Endothelial cell of umbilical vein (primary cell): ENCODE results near the gene NBEAL2. TPM values are rescaled to one million over a fixed set of nuclear protein-coding genes. Genes with fewer than 3 reads are reported as not detected.

ENCODE experiments used
- BruUV-seq: library from RNA; stranded (reverse); fragments of 400-500 nt; replicated peaks from 2 replicates; lab custom pipeline; 2021; lab: Mats Ljungman, UMichigan
- CTCF ChIA-PET: fragments of 300-600, 350-600 bp; sonication (Branson Sonifier 250); formaldehyde crosslinking; loops from one replicate; lab custom pipeline; 2021; ENCODE audit warnings: antibody characterized with exemption, inconsistent platforms; lab: Charles Lee
- POLR2A ChIA-PET: fragments of 300-600, 350-600 bp; sonication (Branson Sonifier 250); formaldehyde crosslinking; loops from one replicate; lab custom pipeline; 2021; ENCODE audit warnings: antibody characterized with exemption, inconsistent platforms; lab: Charles Lee
- DNase-seq: peaks from one replicate; pipeline ENCODE4 v3.0.0-alpha.2; 2011; ENCODE audit warnings: low read depth, low spot score
- FAIRE-seq: peaks from 2 replicates; lab custom pipeline; 2011; peaks lifted over from hg19 to GRCh38; lab: Jason Lieb, UNC
- H2AFZ ChIP-seq: 2 replicates; pipeline ENCODE4 v1.6.0; 2012; ENCODE audit warnings: low read depth, low read length, control low read depth, inconsistent platforms
- H3K27ac ChIP-seq: 2 replicates; pipeline ENCODE4 v1.5.1; 2011; ENCODE audit warnings: low read depth, mild to moderate bottlenecking, control low read depth, low read length, moderate library complexity; ENCODE audit not compliant: insufficient read depth
- H3K27me3 ChIP-seq, 2 experiments: 2 replicates each; pipeline versions ENCODE4 v1.6.0 to v1.6.1; 2011; ENCODE audit warnings: low read length in 2 of 2, mixed read lengths in 1 of 2; ENCODE audit not compliant: control insufficient read depth in 2 of 2, insufficient read depth in 2 of 2
- H3K36me3 ChIP-seq, 2 experiments: 2 replicates in 1 of 2; 3 replicates in 1 of 2; pipeline ENCODE4 v1.5.1; 2011; ENCODE audit warnings: low read length in 2 of 2, mild to moderate bottlenecking in 1 of 2, moderate library complexity in 1 of 2; ENCODE audit not compliant: control insufficient read depth in 2 of 2, insufficient read depth in 2 of 2; ENCODE audit errors: extremely low read depth in 1 of 2
- H3K4me1 ChIP-seq: 3 replicates; pipeline ENCODE4 v1.5.1; 2011; ENCODE audit warnings: mild to moderate bottlenecking, low read length; ENCODE audit not compliant: control insufficient read depth, insufficient read depth; ENCODE audit errors: extremely low read depth
- H3K4me2 ChIP-seq: 2 replicates; pipeline ENCODE4 v1.6.1; 2011; ENCODE audit warnings: low read length, control low read depth, mixed read lengths; ENCODE audit not compliant: insufficient read depth
- H3K4me3 ChIP-seq, 3 experiments: fragments of 200-600 bp in 1 of 3; sonication (generic), shearing (Covaris generic) in 1 of 3; replicated peaks in 1 of 3; 2 replicates each; pipeline ENCODE4 v1.5.1; 2011 to 2016; ENCODE audit warnings: control low read depth in 3 of 3, low read length in 3 of 3, mild to moderate bottlenecking in 2 of 3, inconsistent platforms in 1 of 3, low read depth in 1 of 3, moderate library complexity in 1 of 3; ENCODE audit not compliant: insufficient read depth in 1 of 3
- H3K79me2 ChIP-seq: 2 replicates; pipeline ENCODE4 v1.6.0; 2012; ENCODE audit warnings: low read length, inconsistent platforms; ENCODE audit not compliant: control insufficient read depth, insufficient read depth
- H3K9ac ChIP-seq: replicated peaks from 2 replicates; pipeline ENCODE3; 2011; ENCODE audit warnings: low read length, control low read depth; ENCODE audit not compliant: insufficient read depth; ENCODE audit errors: extremely low read depth
- H3K9me1 ChIP-seq: replicated peaks from 3 replicates; pipeline ENCODE4 v1.6.0; 2011; ENCODE audit warnings: mild to moderate bottlenecking, low read length; ENCODE audit not compliant: control insufficient read depth, insufficient read depth; ENCODE audit errors: extremely low read depth
- H3K9me3 ChIP-seq: replicated peaks from 2 replicates; pipeline ENCODE4 v1.5.1; 2012; ENCODE audit warnings: low read length, inconsistent platforms; ENCODE audit not compliant: control insufficient read depth, insufficient read depth
- H4K20me1 ChIP-seq: replicated peaks from 2 replicates; pipeline ENCODE3; 2011; ENCODE audit warnings: mild to moderate bottlenecking, low read length; ENCODE audit not compliant: control insufficient read depth, insufficient read depth; ENCODE audit errors: extremely low read depth
- EZH2 ChIP-seq: IDR thresholded peaks from 2 replicates; pipeline ENCODE4 v1.6.1; 2012; ENCODE audit warnings: borderline replicate concordance, low read depth, mild to moderate bottlenecking, moderate library complexity, low read length, inconsistent platforms; ENCODE audit not compliant: severe bottlenecking
- FOS ChIP-seq: IDR thresholded peaks from 2 replicates; pipeline ENCODE4 v1.6.1; 2011; ENCODE audit warnings: mild to moderate bottlenecking, low read length, moderate library complexity, borderline replicate concordance; ENCODE audit not compliant: insufficient read depth
- GATA2 ChIP-seq: IDR thresholded peaks from 2 replicates; pipeline ENCODE4 v1.7.0; 2011; ENCODE audit warnings: low read depth, mild to moderate bottlenecking, moderate library complexity, mixed read lengths, low read length; ENCODE audit not compliant: insufficient read length, insufficient read depth
- JUN ChIP-seq: IDR thresholded peaks from 2 replicates; pipeline ENCODE4 v1.6.1; 2011; ENCODE audit warnings: borderline replicate concordance, low read depth; ENCODE audit not compliant: insufficient read length, insufficient read depth
- MYC ChIP-seq: IDR thresholded peaks from one replicate; pipeline ENCODE4 v1.6.1; 2011; ENCODE audit warnings: mild to moderate bottlenecking, low read depth, low read length
- POLR2A ChIP-seq: IDR thresholded peaks from 2 replicates; pipeline ENCODE4 v1.6.1; 2012; ENCODE audit warnings: low read depth, mild to moderate bottlenecking, control low read depth, low read length
- POLR2AphosphoS5 ChIP-seq: IDR thresholded peaks from 2 replicates; pipeline ENCODE4 v1.6.1; 2012; ENCODE audit warnings: low read depth, mild to moderate bottlenecking, control low read depth, low read length, moderate library complexity; ENCODE audit not compliant: insufficient read depth
- dilution Hi-C: fragments of 300-500 bp; cut with MboI; formaldehyde crosslinking; loops from one replicate; pipeline ENCODE4 v1.15.0; 2019; ENCODE audit warnings: low sequenced_read_pairs; ENCODE audit not compliant: extremely low pct_ligation_motif_present
- intact Hi-C: fragments of 100-400 bp; cut with micrococcal nuclease; formaldehyde crosslinking; loops from one replicate; pipeline ENCODE4 v1.10.0; 2022
- polyA plus RNA-seq, 4 experiments: library from polyadenylated mRNA; depleted of rRNA in 3 of 4; stranded (reverse) in 3 of 4; unstranded in 1 of 4; fragments of >200 nt; gene quantifications; 2 replicates each; pipeline versions ENCODE4 v1.2.1 to v1.2.3, GENCODE V29; 2011 to 2012; ENCODE audit warnings: missing spikeins in 1 of 4
- total RNA-seq: library from RNA; stranded (reverse); gene quantifications from 2 replicates; pipeline ENCODE4 v1.2.3, GENCODE V29; 2021
- TF ChIP-seq, protein P1 (sequence below): IDR thresholded peaks from 2 replicates; pipeline ENCODE4 v1.6.1; 2011; ENCODE audit not compliant: insufficient read depth, insufficient read length
- TF ChIP-seq, protein P2 (sequence below), 2 donors: IDR thresholded peaks; 1 replicate in 1 of 2; 2 replicates in 1 of 2; pipeline ENCODE4 v1.5.1; 2011; ENCODE audit warnings: low read length in 2 of 2, mild to moderate bottlenecking in 2 of 2, moderate library complexity in 2 of 2, control low read depth in 1 of 2, inconsistent platforms in 1 of 2, low read depth in 1 of 2; ENCODE audit not compliant: insufficient read depth in 1 of 2; ENCODE audit errors: extremely low read depth in 1 of 2

The NBEAL2 gene
- total and polyA plus RNA-seq, 2 donors (not counting 3 experiments of a cell fraction or from before 2014, with no cell fraction given) = 48.0 to 84.7 TPM

DNA sequence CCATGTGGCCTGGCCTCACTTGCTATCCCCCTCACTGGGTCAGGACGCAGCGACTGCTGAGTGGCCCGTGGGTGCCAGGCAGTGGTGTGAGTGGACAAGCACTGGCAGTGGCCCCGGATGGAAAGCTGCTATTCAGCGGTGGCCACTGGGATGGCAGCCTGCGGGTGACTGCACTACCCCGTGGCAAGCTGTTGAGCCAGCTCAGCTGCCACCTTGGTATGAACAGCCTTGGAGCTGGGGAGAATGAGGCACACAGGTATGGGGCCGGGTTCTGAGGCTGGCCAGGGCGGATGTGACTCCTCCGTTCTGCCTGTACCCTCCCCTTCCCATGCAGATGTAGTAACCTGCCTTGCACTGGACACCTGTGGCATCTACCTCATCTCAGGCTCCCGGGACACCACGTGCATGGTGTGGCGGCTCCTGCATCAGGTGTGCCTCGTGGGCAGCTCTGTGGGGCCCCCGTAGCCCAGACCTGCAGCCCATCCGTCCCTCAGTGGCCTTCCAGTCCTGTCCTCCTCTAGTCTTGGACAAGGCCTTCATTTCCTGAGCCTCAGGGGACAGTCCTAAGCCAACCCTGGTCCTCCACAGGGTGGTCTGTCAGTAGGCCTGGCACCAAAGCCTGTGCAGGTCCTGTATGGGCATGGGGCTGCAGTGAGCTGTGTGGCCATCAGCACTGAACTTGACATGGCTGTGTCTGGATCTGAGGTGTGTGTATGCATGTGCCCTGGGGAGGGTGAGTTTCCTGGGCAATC, 28.2 kb downstream of the NBEAL2 start:
- Histone ChIP-seq H3K4me3 (no peak overlapping the region), H3K9ac (no peak overlapping the region), H3K79me2 (no peaks in the 10 kb centered on the region), H3K4me2 (no peak overlapping the region), H3K27ac (no peak overlapping the region), H3K27me3 (no peaks in the 10 kb centered on the region), H4K20me1 (no peaks in the 10 kb centered on the region), H3K9me3 (no peaks in the 10 kb centered on the region), H3K4me1 (peaks cover 6% of the 10 kb centered on the region), H3K9me1 (no peaks in the 10 kb centered on the region), H3K36me3 (peaks cover 0 to 28% of the 10 kb centered on the region in 2 experiments), H2AFZ (no peak overlapping the region)
- DNase-seq (no peak), FAIRE-seq (no peak)
- ChIA-PET CTCF (interaction anchor here (1.2 kb wide), 1 partner anchor 15 kb away, joined by 3 read pairs; no protein-coding TSS in a partner anchor), POLR2A (no interaction called here)
- no TSS peak for BruUV-seq
- dilution Hi-C loops (no loop called here), intact Hi-C loops (loop anchor here (2.0 kb wide), 2 partner anchors 29 to 317 kb away; partner anchors contain the start of gene NBEAL2)
- TF ChIP-seq GATA2 (no peak), MYC (no peak), FOS (no peak), POLR2A (no peak), EZH2 (no peak), JUN (no peak), POLR2AphosphoS5 (no peak)
- TF ChIP-seq, protein P1, sequence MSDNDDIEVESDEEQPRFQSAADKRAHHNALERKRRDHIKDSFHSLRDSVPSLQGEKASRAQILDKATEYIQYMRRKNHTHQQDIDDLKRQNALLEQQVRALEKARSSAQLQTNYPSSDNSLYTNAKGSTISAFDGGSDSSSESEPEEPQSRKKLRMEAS = no peak
- TF ChIP-seq, protein P2, sequence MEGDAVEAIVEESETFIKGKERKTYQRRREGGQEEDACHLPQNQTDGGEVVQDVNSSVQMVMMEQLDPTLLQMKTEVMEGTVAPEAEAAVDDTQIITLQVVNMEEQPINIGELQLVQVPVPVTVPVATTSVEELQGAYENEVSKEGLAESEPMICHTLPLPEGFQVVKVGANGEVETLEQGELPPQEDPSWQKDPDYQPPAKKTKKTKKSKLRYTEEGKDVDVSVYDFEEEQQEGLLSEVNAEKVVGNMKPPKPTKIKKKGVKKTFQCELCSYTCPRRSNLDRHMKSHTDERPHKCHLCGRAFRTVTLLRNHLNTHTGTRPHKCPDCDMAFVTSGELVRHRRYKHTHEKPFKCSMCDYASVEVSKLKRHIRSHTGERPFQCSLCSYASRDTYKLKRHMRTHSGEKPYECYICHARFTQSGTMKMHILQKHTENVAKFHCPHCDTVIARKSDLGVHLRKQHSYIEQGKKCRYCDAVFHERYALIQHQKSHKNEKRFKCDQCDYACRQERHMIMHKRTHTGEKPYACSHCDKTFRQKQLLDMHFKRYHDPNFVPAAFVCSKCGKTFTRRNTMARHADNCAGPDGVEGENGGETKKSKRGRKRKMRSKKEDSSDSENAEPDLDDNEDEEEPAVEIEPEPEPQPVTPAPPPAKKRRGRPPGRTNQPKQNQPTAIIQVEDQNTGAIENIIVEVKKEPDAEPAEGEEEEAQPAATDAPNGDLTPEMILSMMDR (IDR thresholded peaks at IDR 0.05; ENCODE audit: extremely low read depth in 1 of 2, insufficient read depth in 1 of 2, low read depth in 1 of 2, low read length in 2 of 2) = no peak
